Measurements from ENCODE around the gene RAI2. TPM values are rescaled to one million over a fixed set of nuclear protein-coding genes. Genes with fewer than 3 reads are reported as not detected.
A peak's percentile ranks its signal among the peaks of the same experiment; 100 is the strongest.

The RAI2 gene
- total and polyA plus RNA-seq, 2 experiments from 2014 or later = 4.5 to 8.2 TPM

GRCh38 chrX:17812763-17813162 lies 48.3 kb downstream of the RAI2 start:
- no peaks in the 10 kb centered on the region for H3K36me3 ChIP-seq (replicated peaks; ENCODE audit: insufficient read depth, low read depth)
- no peaks in the 10 kb centered on the region for H3K27me3 ChIP-seq
- H4K20me1 ChIP-seq (ENCODE audit: insufficient read depth, poor library complexity, severe bottlenecking) = no peaks in the 10 kb centered on the region
- H2AFZ ChIP-seq = no peak overlapping the region
- peak; percentile 51 for DNase-seq (ENCODE audit: low spot score)
- no peak overlapping the region for H3K4me3 ChIP-seq
- H3K27ac ChIP-seq = no peak overlapping the region
- H3K4me1 ChIP-seq (ENCODE audit: insufficient read depth) = no peaks in the 10 kb centered on the region
- no peaks in the 10 kb centered on the region for H3K9me3 ChIP-seq (ENCODE audit: low read depth)
- 53% methylated on average over 1 of the region's 1 CpG for WGBS (ENCODE audit: low lambda C conversion rate, missing lambda C conversion rate)
- H3K79me2 ChIP-seq = no peaks in the 10 kb centered on the region
- TF ChIP-seq EZH2phosphoT487 (IDR thresholded peaks at IDR 0.05; ENCODE audit: low read depth, severe bottlenecking, unreplicated experiment) (no peak), CTCF (IDR thresholded peaks at IDR 0.05; ENCODE audit: poor library complexity) (peak; percentile 51), EZH2 (IDR thresholded peaks at IDR 0.05; ENCODE audit: borderline replicate concordance) (no peak)
- no peaks in the 10 kb centered on the region for H3K9me2 ChIP-seq (replicated peaks; ENCODE audit: insufficient read depth)
- no peak overlapping the region for H3K4me2 ChIP-seq

- Histone ChIP-seq H3K4me1 (ENCODE audit: insufficient read depth) (no peaks in the 10 kb centered on the region), H3K9me3 (ENCODE audit: low read depth) (no peaks in the 10 kb centered on the region), H3K9me2 (replicated peaks; ENCODE audit: insufficient read depth) (no peaks in the 10 kb centered on the region), H2AFZ (no peak overlapping the region), H3K27me3 (no peaks in the 10 kb centered on the region), H3K36me3 (replicated peaks; ENCODE audit: insufficient read depth, low read depth) (no peaks in the 10 kb centered on the region), H3K4me2 (no peak overlapping the region), H3K79me2 (no peaks in the 10 kb centered on the region), H3K27ac (no peak overlapping the region), H3K4me3 (no peak overlapping the region), H4K20me1 (ENCODE audit: insufficient read depth, poor library complexity, severe bottlenecking) (no peaks in the 10 kb centered on the region)
- WGBS (ENCODE audit: low lambda C conversion rate, missing lambda C conversion rate) = 76% methylated on average over 6 of the region's 6 CpGs
- no peak for DNase-seq (ENCODE audit: low spot score)
- TF ChIP-seq EZH2phosphoT487 (IDR thresholded peaks at IDR 0.05; ENCODE audit: low read depth, severe bottlenecking, unreplicated experiment) (no peak), EZH2 (IDR thresholded peaks at IDR 0.05; ENCODE audit: borderline replicate concordance) (no peak), CTCF (IDR thresholded peaks at IDR 0.05; ENCODE audit: poor library complexity) (no peak)
Observed at GRCh38 chrX:17809984-17810383, 51.1 kb downstream of the RAI2 start.

GRCh38 chrX:17809273-17809672 lies 51.8 kb downstream of the RAI2 start:
- WGBS (ENCODE audit: low lambda C conversion rate, missing lambda C conversion rate) = 54% methylated on average over 4 of the region's 4 CpGs
- H3K27me3 ChIP-seq = no peaks in the 10 kb centered on the region

More at GRCh38 chrX:17809273-17809672, 51.8 kb downstream of the RAI2 start:
- Histone ChIP-seq H4K20me1 (ENCODE audit: insufficient read depth, poor library complexity, severe bottlenecking) (no peaks in the 10 kb centered on the region), H3K36me3 (replicated peaks; ENCODE audit: insufficient read depth, low read depth) (no peaks in the 10 kb centered on the region), H2AFZ (no peak overlapping the region), H3K4me2 (no peak overlapping the region), H3K4me3 (no peak overlapping the region), H3K4me1 (ENCODE audit: insufficient read depth) (no peaks in the 10 kb centered on the region), H3K9me3 (ENCODE audit: low read depth) (no peaks in the 10 kb centered on the region), H3K79me2 (no peaks in the 10 kb centered on the region), H3K9me2 (replicated peaks; ENCODE audit: insufficient read depth) (no peaks in the 10 kb centered on the region), H3K27ac (no peak overlapping the region)
- no peak for DNase-seq (ENCODE audit: low spot score)
- TF ChIP-seq EZH2phosphoT487 (IDR thresholded peaks at IDR 0.05; ENCODE audit: low read depth, severe bottlenecking, unreplicated experiment) (no peak), CTCF (IDR thresholded peaks at IDR 0.05; ENCODE audit: poor library complexity) (no peak), EZH2 (IDR thresholded peaks at IDR 0.05; ENCODE audit: borderline replicate concordance) (no peak)

Measured in hepatocyte (in vitro differentiated cells).